Measurements from ENCODE around the gene SRPRA.

Gene SRPRA

GRCh38 chr11:126282736-126283591 lies 14.3 kb upstream of the SRPRA start, which contains the start of gene TIRAP:
Gene TIRAP, plus strand, starts transcription at chr11:126283093. Its CDS starts 7,802 bp downstream, at chr11:126290895.
- Histone ChIP-seq H3K4me3 (ENCODE audit: low read depth, low read length) (peak within 1 kb of the TSS; percentile 96), H3K79me2 (ENCODE audit: control insufficient read depth, insufficient read depth, low read length, unreplicated experiment) (peaks cover 8% of the 10 kb centered on the region), H3K36me3 (ENCODE audit: insufficient read depth, low read length) (no peaks in the 10 kb centered on the region), H3K27ac (ENCODE audit: low read depth, low read length) (peak within 1 kb of the TSS; percentile 53), H3K4me1 (ENCODE audit: control insufficient read depth, insufficient read depth, low read length, unreplicated experiment) (no peaks in the 10 kb centered on the region), H2AFZ (ENCODE audit: low read length, unreplicated experiment) (peak within 1 kb of the TSS; percentile 98), H3K27me3 (ENCODE audit: insufficient read depth, low read length) (no peaks in the 10 kb centered on the region)

- H2AFZ ChIP-seq (ENCODE audit: low read length, unreplicated experiment): peak overlapping the region; percentile 98
- peak overlapping the region; percentile 96 for H3K4me3 ChIP-seq (ENCODE audit: low read depth, low read length)
Observed at GRCh38 chr11:126282361-126282735, 13.7 kb upstream of the SRPRA start.

GRCh38 chr11:126281666-126282175 lies 13.0 kb upstream of the SRPRA start:
- H2AFZ ChIP-seq (ENCODE audit: low read length, unreplicated experiment): no peak overlapping the region

More at GRCh38 chr11:126282361-126282735, 13.7 kb upstream of the SRPRA start:
- Histone ChIP-seq H3K36me3 (ENCODE audit: insufficient read depth, low read length) (no peaks in the 10 kb centered on the region), H3K79me2 (ENCODE audit: control insufficient read depth, insufficient read depth, low read length, unreplicated experiment) (peaks cover 8% of the 10 kb centered on the region), H3K27ac (ENCODE audit: low read depth, low read length) (peak overlapping the region; percentile 53; the same call in 1 of the 2 replicates), H3K27me3 (ENCODE audit: insufficient read depth, low read length) (no peaks in the 10 kb centered on the region), H3K4me1 (ENCODE audit: control insufficient read depth, insufficient read depth, low read length, unreplicated experiment) (no peaks in the 10 kb centered on the region)

GRCh38 chr11:126281245-126281644 lies 12.6 kb upstream of the SRPRA start:
- Histone ChIP-seq H3K79me2 (ENCODE audit: control insufficient read depth, insufficient read depth, low read length, unreplicated experiment) (peaks cover 6% of the 10 kb centered on the region), H3K4me3 (ENCODE audit: low read depth, low read length) (no peak overlapping the region), H3K27me3 (ENCODE audit: insufficient read depth, low read length) (no peaks in the 10 kb centered on the region), H3K27ac (ENCODE audit: low read depth, low read length) (no peak overlapping the region), H3K36me3 (ENCODE audit: insufficient read depth, low read length) (no peaks in the 10 kb centered on the region), H3K4me1 (ENCODE audit: control insufficient read depth, insufficient read depth, low read length, unreplicated experiment) (no peaks in the 10 kb centered on the region), H2AFZ (ENCODE audit: low read length, unreplicated experiment) (no peak overlapping the region)

More at GRCh38 chr11:126281666-126282175, 13.0 kb upstream of the SRPRA start:
- Histone ChIP-seq H3K4me1 (ENCODE audit: control insufficient read depth, insufficient read depth, low read length, unreplicated experiment) (no peaks in the 10 kb centered on the region), H3K36me3 (ENCODE audit: insufficient read depth, low read length) (no peaks in the 10 kb centered on the region), H3K27ac (ENCODE audit: low read depth, low read length) (no peak overlapping the region), H3K4me3 (ENCODE audit: low read depth, low read length) (peak overlapping the region; percentile 96; the same call in 1 of the 2 replicates), H3K27me3 (ENCODE audit: insufficient read depth, low read length) (no peaks in the 10 kb centered on the region), H3K79me2 (ENCODE audit: control insufficient read depth, insufficient read depth, low read length, unreplicated experiment) (peaks cover 8% of the 10 kb centered on the region)

- Histone ChIP-seq H3K36me3 (ENCODE audit: insufficient read depth, low read length) (peaks cover 5% of the 10 kb centered on the region; the same call in 1 of the 2 replicates), H3K27me3 (ENCODE audit: insufficient read depth, low read length) (no peaks in the 10 kb centered on the region), H3K27ac (ENCODE audit: low read depth, low read length) (no peak overlapping the region), H3K79me2 (ENCODE audit: control insufficient read depth, insufficient read depth, low read length, unreplicated experiment) (peaks cover 4% of the 10 kb centered on the region), H2AFZ (ENCODE audit: low read length, unreplicated experiment) (no peak overlapping the region), H3K4me3 (ENCODE audit: low read depth, low read length) (no peak overlapping the region), H3K4me1 (ENCODE audit: control insufficient read depth, insufficient read depth, low read length, unreplicated experiment) (no peaks in the 10 kb centered on the region)
Observed at GRCh38 chr11:126280595-126280994, 11.9 kb upstream of the SRPRA start.

- peaks cover 4% of the 10 kb centered on the region for H3K79me2 ChIP-seq (ENCODE audit: control insufficient read depth, insufficient read depth, low read length, unreplicated experiment)
- H2AFZ ChIP-seq (ENCODE audit: low read length, unreplicated experiment): no peak overlapping the region
- peaks cover 15% of the 10 kb centered on the region; the same call in 1 of the 2 replicates for H3K36me3 ChIP-seq (ENCODE audit: insufficient read depth, low read length)
- no peak overlapping the region for H3K4me3 ChIP-seq (ENCODE audit: low read depth, low read length)
- H3K27ac ChIP-seq (ENCODE audit: low read depth, low read length): no peak overlapping the region
- no peaks in the 10 kb centered on the region for H3K4me1 ChIP-seq (ENCODE audit: control insufficient read depth, insufficient read depth, low read length, unreplicated experiment)
- H3K27me3 ChIP-seq (ENCODE audit: insufficient read depth, low read length): no peaks in the 10 kb centered on the region
Observed at GRCh38 chr11:126279191-126279590, 10.5 kb upstream of the SRPRA start.

- H3K27ac ChIP-seq (ENCODE audit: low read depth, low read length): no peak overlapping the region
- H3K36me3 ChIP-seq (ENCODE audit: insufficient read depth, low read length): peaks cover 20% of the 10 kb centered on the region; the same call in 1 of the 2 replicates
- no peaks in the 10 kb centered on the region for H3K79me2 ChIP-seq (ENCODE audit: control insufficient read depth, insufficient read depth, low read length, unreplicated experiment)
- H2AFZ ChIP-seq (ENCODE audit: low read length, unreplicated experiment): no peak overlapping the region
- H3K27me3 ChIP-seq (ENCODE audit: insufficient read depth, low read length): no peaks in the 10 kb centered on the region
- no peaks in the 10 kb centered on the region for H3K4me1 ChIP-seq (ENCODE audit: control insufficient read depth, insufficient read depth, low read length, unreplicated experiment)
- no peak overlapping the region for H3K4me3 ChIP-seq (ENCODE audit: low read depth, low read length)
Observed at GRCh38 chr11:126277780-126278179, 9.1 kb upstream of the SRPRA start.

GRCh38 chr11:126277322-126277721 lies 8.6 kb upstream of the SRPRA start:
- H3K4me1 ChIP-seq (ENCODE audit: control insufficient read depth, insufficient read depth, low read length, unreplicated experiment): no peaks in the 10 kb centered on the region
- H2AFZ ChIP-seq (ENCODE audit: low read length, unreplicated experiment): no peak overlapping the region
- no peaks in the 10 kb centered on the region for H3K27me3 ChIP-seq (ENCODE audit: insufficient read depth, low read length)
- H3K36me3 ChIP-seq (ENCODE audit: insufficient read depth, low read length): peaks cover 23% of the 10 kb centered on the region; the same call in 1 of the 2 replicates
- no peak overlapping the region for H3K4me3 ChIP-seq (ENCODE audit: low read depth, low read length)
- no peaks in the 10 kb centered on the region for H3K79me2 ChIP-seq (ENCODE audit: control insufficient read depth, insufficient read depth, low read length, unreplicated experiment)
- H3K27ac ChIP-seq (ENCODE audit: low read depth, low read length): no peak overlapping the region

GRCh38 chr11:126268361-126268707 lies 361 bp downstream of the SRPRA start:
- H3K4me3 ChIP-seq (ENCODE audit: low read depth, low read length): peak overlapping the region; percentile 97
- peaks cover 35% of the 10 kb centered on the region for H3K36me3 ChIP-seq (ENCODE audit: insufficient read depth, low read length)
- peaks cover 18% of the 10 kb centered on the region for H3K4me1 ChIP-seq (ENCODE audit: control insufficient read depth, insufficient read depth, low read length, unreplicated experiment)
- H2AFZ ChIP-seq (ENCODE audit: low read length, unreplicated experiment): peak overlapping the region; percentile 47
- peak overlapping the region; percentile 78 for H3K27ac ChIP-seq (ENCODE audit: low read depth, low read length)
- H3K27me3 ChIP-seq (ENCODE audit: insufficient read depth, low read length): no peaks in the 10 kb centered on the region
- peaks cover 41% of the 10 kb centered on the region for H3K79me2 ChIP-seq (ENCODE audit: control insufficient read depth, insufficient read depth, low read length, unreplicated experiment)

GRCh38 chr11:126267650-126268049 lies 1.0 kb downstream of the SRPRA start:
- peak overlapping the region; percentile 97 for H3K4me3 ChIP-seq (ENCODE audit: low read depth, low read length)
- peak overlapping the region; percentile 47 for H2AFZ ChIP-seq (ENCODE audit: low read length, unreplicated experiment)
- peaks cover 18% of the 10 kb centered on the region for H3K4me1 ChIP-seq (ENCODE audit: control insufficient read depth, insufficient read depth, low read length, unreplicated experiment)
- H3K79me2 ChIP-seq (ENCODE audit: control insufficient read depth, insufficient read depth, low read length, unreplicated experiment): peaks cover 41% of the 10 kb centered on the region
- peaks cover 39% of the 10 kb centered on the region for H3K36me3 ChIP-seq (ENCODE audit: insufficient read depth, low read length)
- peak overlapping the region; percentile 78 for H3K27ac ChIP-seq (ENCODE audit: low read depth, low read length)
- no peaks in the 10 kb centered on the region for H3K27me3 ChIP-seq (ENCODE audit: insufficient read depth, low read length)

- Histone ChIP-seq H3K4me1 (ENCODE audit: control insufficient read depth, insufficient read depth, low read length, unreplicated experiment) (peaks cover 18% of the 10 kb centered on the region), H2AFZ (ENCODE audit: low read length, unreplicated experiment) (no peak overlapping the region), H3K79me2 (ENCODE audit: control insufficient read depth, insufficient read depth, low read length, unreplicated experiment) (peaks cover 35% of the 10 kb centered on the region), H3K27me3 (ENCODE audit: insufficient read depth, low read length) (no peaks in the 10 kb centered on the region), H3K27ac (ENCODE audit: low read depth, low read length) (no peak overlapping the region), H3K4me3 (ENCODE audit: low read depth, low read length) (no peak overlapping the region), H3K36me3 (ENCODE audit: insufficient read depth, low read length) (peaks cover 45% of the 10 kb centered on the region)
Observed at GRCh38 chr11:126265811-126266210, 2.9 kb downstream of the SRPRA start.

Data from ACC112 (cell line).